ENCODE results near the gene TRAPPC3.
A peak's percentile ranks its signal among the peaks of the same experiment; 100 is the strongest.

Gene TRAPPC3

GRCh38 chr1:36125129-36125991, 23.9 kb downstream of the TRAPPC3 start, which contains the start of gene COL8A2:
TSS of gene COL8A2 (minus strand) at chr1:36125222. CDS start at chr1:36100242, 24,980 bp downstream.
- peak within 1 kb of the TSS in 1 of 2 donors; percentile 8 for H3K4me3 ChIP-seq (replicated peaks in 1 of 2; ENCODE audit: low read depth in 2 of 2, low read length in 2 of 2)
- DNase-seq (ENCODE audit: low read depth in 2 of 2): no peak
- TF ChIP-seq CTCF (IDR thresholded peaks at IDR 0.05; ENCODE audit: low read depth, low read length): no peak

GRCh38 chr1:36124404-36125128, 24.7 kb downstream of the TRAPPC3 start:
- peak overlapping the region in 1 of 2 donors; percentile 2 for H3K4me3 ChIP-seq (replicated peaks in 1 of 2; ENCODE audit: low read depth in 2 of 2, low read length in 2 of 2)
- no peak for DNase-seq (ENCODE audit: low read depth in 2 of 2)

GRCh38 chr1:36123356-36123755, 25.9 kb downstream of the TRAPPC3 start:
- no peak overlapping the region for H3K4me3 ChIP-seq (replicated peaks in 1 of 2; ENCODE audit: low read depth in 2 of 2, low read length in 2 of 2)
- no peak for TF ChIP-seq CTCF (IDR thresholded peaks at IDR 0.05; ENCODE audit: low read depth, low read length)
- DNase-seq (ENCODE audit: low read depth in 2 of 2): no peak

More at GRCh38 chr1:36124404-36125128, 24.7 kb downstream of the TRAPPC3 start:
- no peak for TF ChIP-seq CTCF (IDR thresholded peaks at IDR 0.05; ENCODE audit: low read depth, low read length)

GRCh38 chr1:36122062-36123030, 26.9 kb downstream of the TRAPPC3 start:
- no peak for DNase-seq (ENCODE audit: low read depth in 2 of 2)
- TF ChIP-seq CTCF (IDR thresholded peaks at IDR 0.05; ENCODE audit: low read depth, low read length): no peak
- H3K4me3 ChIP-seq (replicated peaks in 1 of 2; ENCODE audit: low read depth in 2 of 2, low read length in 2 of 2): no peak overlapping the region

- DNase-seq (ENCODE audit: low read depth in 2 of 2): no peak
- H3K4me3 ChIP-seq (replicated peaks in 1 of 2; ENCODE audit: low read depth in 2 of 2, low read length in 2 of 2): no peak overlapping the region
- no peak for TF ChIP-seq CTCF (IDR thresholded peaks at IDR 0.05; ENCODE audit: low read depth, low read length)
Measured at GRCh38 chr1:36119456-36119855, 29.8 kb downstream of the TRAPPC3 start.
